Loucy (cell line): ENCODE data around the gene ADARB2.

ENCODE experiments used
- H2AFZ ChIP-seq: fragments of 200-600 bp; sonication (generic); 2 replicates; pipeline ENCODE4 v1.6.0; 2016; ENCODE audit warnings: antibody characterized with exemption, mild to moderate bottlenecking, low read length, moderate library complexity
- H3F3A ChIP-seq: fragments of 200-600 bp; 2 replicates; pipeline ENCODE4 v1.6.0; 2016; ENCODE audit warnings: antibody characterized with exemption, low read depth, mild to moderate bottlenecking
- H3K27me3 ChIP-seq: fragments of 200-600 bp; sonication (generic); 2 replicates; pipeline ENCODE4 v1.6.1; 2014; ENCODE audit warnings: low read length, mild to moderate bottlenecking; ENCODE audit not compliant: insufficient read depth, poor library complexity, severe bottlenecking
- H3K36me3 ChIP-seq: fragments of 200-600 bp; sonication (generic); 2 replicates; pipeline ENCODE4 v1.6.1; 2016; ENCODE audit warnings: low read length; ENCODE audit not compliant: insufficient read depth
- H3K4me1 ChIP-seq: fragments of 200-600 bp; sonication (generic); 2 replicates; pipeline ENCODE4 v1.5.1; 2014; ENCODE audit warnings: low read length, mild to moderate bottlenecking; ENCODE audit not compliant: insufficient read depth, poor library complexity, severe bottlenecking
- H3K4me2 ChIP-seq: fragments of 200-600 bp; sonication (generic); 2 replicates; pipeline ENCODE4 v1.6.0; 2014; ENCODE audit warnings: antibody characterized with exemption, low read length, low read depth, mild to moderate bottlenecking; ENCODE audit not compliant: poor library complexity, severe bottlenecking
- H3K4me3 ChIP-seq: fragments of 200-600 bp; sonication (generic); 2 replicates; pipeline ENCODE4 v1.5.1; 2014; ENCODE audit warnings: low read length, mild to moderate bottlenecking, mixed read lengths; ENCODE audit not compliant: poor library complexity, severe bottlenecking
- H3K79me2 ChIP-seq: fragments of 200-600 bp; sonication (generic); 2 replicates; pipeline ENCODE4 v1.6.1; 2014; ENCODE audit warnings: low read length; ENCODE audit not compliant: insufficient read depth
- H3K9ac ChIP-seq: fragments of 200-600 bp; sonication (generic); 2 replicates; pipeline ENCODE4 v1.6.0; 2014; ENCODE audit warnings: mild to moderate bottlenecking, low read depth, low read length, moderate library complexity; ENCODE audit not compliant: poor library complexity, severe bottlenecking
- H3K9me2 ChIP-seq: fragments of 200-600 bp; sonication (generic); replicated peaks from 2 replicates; pipeline ENCODE4 v1.6.1; 2016; ENCODE audit warnings: low read depth, low read length, mixed read lengths
- H3K9me3 ChIP-seq: fragments of 200-600 bp; sonication (generic); 2 replicates; pipeline ENCODE4 v1.6.1; 2014; ENCODE audit warnings: mild to moderate bottlenecking, antibody characterized with exemption, low read length, low read depth; ENCODE audit not compliant: insufficient read depth
- H4K20me1 ChIP-seq: fragments of 200-600 bp; sonication (generic); 2 replicates; pipeline ENCODE4 v1.6.0; 2014; ENCODE audit warnings: antibody characterized with exemption, low read length, mild to moderate bottlenecking; ENCODE audit not compliant: insufficient read depth, poor library complexity, severe bottlenecking
- CTCF ChIP-seq: fragments of 200-600 bp; sonication (generic); conservative IDR thresholded peaks from 2 replicates; pipeline ENCODE4 v1.5.1; 2014; ENCODE audit warnings: mild to moderate bottlenecking, antibody characterized with exemption, low read length
- EZH2phosphoT487 ChIP-seq: fragments of 200-600 bp; IDR thresholded peaks from 2 replicates; pipeline ENCODE4 v1.6.1; 2018; ENCODE audit warnings: antibody characterized with exemption, mild to moderate bottlenecking, moderate library complexity, borderline replicate concordance

Gene ADARB2

GRCh38 chr10:1255600-1256431, 481.5 kb downstream of the ADARB2 start:
- Histone ChIP-seq H3K36me3 (no peaks in the 10 kb centered on the region), H3K4me1 (peaks cover 39% of the 10 kb centered on the region), H3K79me2 (no peaks in the 10 kb centered on the region), H3K9ac (no peak overlapping the region), H4K20me1 (no peaks in the 10 kb centered on the region), H3K9me3 (no peaks in the 10 kb centered on the region), H3K9me2 (no peaks in the 10 kb centered on the region), H3K4me2 (peak overlapping the region; percentile 72), H3F3A (peaks cover 21% of the 10 kb centered on the region), H3K27me3 (peaks cover 10% of the 10 kb centered on the region), H3K4me3 (no peak overlapping the region), H2AFZ (no peak overlapping the region)
- TF ChIP-seq EZH2phosphoT487 (no peak), CTCF (no peak)

DNA sequence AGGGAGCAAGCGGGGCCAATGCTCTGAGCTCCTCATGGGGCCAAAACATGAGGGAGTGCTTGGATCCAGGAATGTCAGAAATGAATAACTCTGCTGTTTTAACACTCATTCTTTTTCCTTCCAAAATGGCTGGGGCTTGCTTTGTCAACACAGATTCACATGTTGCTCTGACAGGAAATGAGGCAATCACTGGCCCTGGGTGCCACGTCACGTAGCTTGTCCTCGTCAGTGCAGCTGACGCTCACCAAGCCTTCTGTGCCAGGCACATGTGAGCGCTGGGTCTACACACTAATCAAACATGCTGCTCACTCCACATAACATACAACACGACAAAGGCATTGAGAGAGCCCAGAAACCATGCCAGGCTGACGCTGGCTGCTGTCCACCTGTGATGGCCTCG, 482.2 kb downstream of the ADARB2 start:
- H3K4me3 ChIP-seq = no peak overlapping the region
- H3K27me3 ChIP-seq = peaks cover 17% of the 10 kb centered on the region
- peak overlapping the region; percentile 72 for H3K4me2 ChIP-seq
- peaks cover 21% of the 10 kb centered on the region for H3F3A ChIP-seq
- H3K9ac ChIP-seq = no peak overlapping the region
- no peaks in the 10 kb centered on the region for H3K9me3 ChIP-seq
- TF ChIP-seq CTCF (no peak), EZH2phosphoT487 (no peak)
- H4K20me1 ChIP-seq = no peaks in the 10 kb centered on the region
- peaks cover 39% of the 10 kb centered on the region for H3K4me1 ChIP-seq
- no peaks in the 10 kb centered on the region for H3K79me2 ChIP-seq
- no peaks in the 10 kb centered on the region for H3K36me3 ChIP-seq
- H3K9me2 ChIP-seq = no peaks in the 10 kb centered on the region
- H2AFZ ChIP-seq = no peak overlapping the region

- Histone ChIP-seq H3K4me1 (peaks cover 39% of the 10 kb centered on the region), H3K9me2 (no peaks in the 10 kb centered on the region), H2AFZ (no peak overlapping the region), H3K4me2 (no peak overlapping the region), H3K9me3 (no peaks in the 10 kb centered on the region), H3F3A (peaks cover 21% of the 10 kb centered on the region), H3K4me3 (no peak overlapping the region), H3K79me2 (no peaks in the 10 kb centered on the region), H4K20me1 (no peaks in the 10 kb centered on the region), H3K27me3 (peaks cover 19% of the 10 kb centered on the region), H3K36me3 (no peaks in the 10 kb centered on the region), H3K9ac (no peak overlapping the region)
- TF ChIP-seq EZH2phosphoT487 = peak; percentile 66; the same call in 1 of the 2 replicates
- no peak for TF ChIP-seq CTCF
These were observed 483.6 kb downstream of the ADARB2 start for GRCh38 chr10:1253523-1254353.
